A549 (cell line): ENCODE data around the gene SMIM38. TPM values are rescaled to one million over a fixed set of nuclear protein-coding genes. Genes with fewer than 3 reads are reported as not detected.

Experiments
- ATAC-seq, 2 experiments: fragments of 200-7000 bp in 1 of 2; fragments of >200 bp in 1 of 2; cut with Nextera tagmentation in 1 of 2; cut with Tn5 transposase in 1 of 2; 3 replicates each; pipeline versions ENCODE4 v1.8.0 to v1.9.1; 2018 to 2020; ENCODE audit warnings: mild to moderate bottlenecking in 1 of 2, moderate library complexity in 1 of 2
- CTCF ChIA-PET: fragments of 300-600 bp; sonication (Branson Sonifier 250); formaldehyde crosslinking; extraction: SDS; loops from one replicate; lab custom pipeline; 2021; ENCODE audit warnings: antibody characterized with exemption, inconsistent platforms; lab: Yijun Ruan, JAX
- POLR2A ChIA-PET: fragments of 350-600 bp; formaldehyde crosslinking; extraction: SDS; loops from one replicate; lab custom pipeline; 2021; ENCODE audit warnings: antibody characterized with exemption, inconsistent platforms; lab: Yijun Ruan, JAX
- DNase-seq, 2 experiments: peaks; one replicate each; pipeline versions ENCODE4 v3.0.0 to v3.0.0-alpha.2; 2011 to 2016; ENCODE audit warnings: low read depth in 1 of 2, low spot score in 1 of 2
- FAIRE-seq: peaks from 2 replicates; lab custom pipeline; 2011; peaks lifted over from hg19 to GRCh38; lab: Jason Lieb, UNC
- H3K27ac ChIP-seq, 2 experiments: fragments of >200 bp; sonication (Bioruptor Twin); formaldehyde crosslinking; 3 replicates each; pipeline ENCODE4 v1.5.1; 2016 to 2017
- H3K4me1 ChIP-seq: fragments of >200 bp; sonication (Bioruptor Twin); formaldehyde crosslinking; 3 replicates; pipeline ENCODE4 v1.6.1; 2016
- H3K4me2 ChIP-seq: fragments of >200 bp; sonication (Bioruptor Twin); formaldehyde crosslinking; 3 replicates; pipeline ENCODE4 v1.6.1; 2016
- H3K4me3 ChIP-seq: fragments of >200 bp; sonication (Bioruptor Twin); formaldehyde crosslinking; 3 replicates; pipeline ENCODE4 v1.5.1; 2016
- H3K9me3 ChIP-seq: fragments of >200 bp; sonication (Bioruptor Twin); formaldehyde crosslinking; 3 replicates; pipeline ENCODE4 v1.6.1; 2016
- CBX2 ChIP-seq: fragments of 200-600 bp; sonication (generic); IDR thresholded peaks from 2 replicates; pipeline ENCODE4 v1.6.1; 2016; ENCODE audit warnings: low read depth, mild to moderate bottlenecking, borderline replicate concordance
- CBX8 ChIP-seq: fragments of 200-600 bp; sonication (generic); IDR thresholded peaks from 2 replicates; pipeline ENCODE4 v1.6.1; 2016
- CHD4 ChIP-seq: fragments of 200-600 bp; sonication (generic); IDR thresholded peaks from 2 replicates; pipeline ENCODE4 v1.6.1; 2016; ENCODE audit warnings: antibody characterized with exemption, mild to moderate bottlenecking, borderline replicate concordance
- FOSB ChIP-seq: fragments of 250-450 bp; sonication (Bioruptor Pico); IDR thresholded peaks from 2 replicates; pipeline ENCODE4 v1.5.0; 2020; ENCODE audit warnings: mild to moderate bottlenecking, moderate library complexity
- FOXS1 ChIP-seq: fragments of 250-450 bp; sonication (Bioruptor Pico); IDR thresholded peaks from 2 replicates; pipeline ENCODE4 v1.5.0; 2020; ENCODE audit warnings: mild to moderate bottlenecking, moderate library complexity
- HOXB5 ChIP-seq: fragments of 250-450 bp; sonication (Bioruptor Pico); IDR thresholded peaks from 2 replicates; pipeline ENCODE4 v1.5.0; 2020; ENCODE audit warnings: mild to moderate bottlenecking, moderate library complexity
- JUN ChIP-seq, 2 experiments: fragments of >200 bp; sonication (Bioruptor Twin); formaldehyde crosslinking; IDR thresholded peaks; 2 replicates in 1 of 2; 3 replicates in 1 of 2; pipeline ENCODE4 v1.6.1; 2016 to 2017
- JUNB ChIP-seq: fragments of >200 bp; sonication (Bioruptor Twin); formaldehyde crosslinking; IDR thresholded peaks from 2 replicates; pipeline ENCODE4 v1.6.1; 2016
- KDM1A ChIP-seq: fragments of 200-600 bp; sonication (generic); IDR thresholded peaks from 2 replicates; pipeline ENCODE4 v1.6.1; 2016; ENCODE audit warnings: low read depth, mild to moderate bottlenecking
- MAFK ChIP-seq: fragments of 450-650 bp; IDR thresholded peaks from 2 replicates; pipeline ENCODE4 v1.6.1; 2014; ENCODE audit not compliant: partially characterized antibody
- MAZ ChIP-seq: fragments of 150-350 bp; IDR thresholded peaks from 2 replicates; pipeline ENCODE4 v1.6.1; 2014; ENCODE audit warnings: antibody characterized with exemption, low read depth, low read length, borderline replicate concordance
- MYC ChIP-seq: IDR thresholded peaks from 2 replicates; pipeline ENCODE4 v1.6.1; 2012; ENCODE audit warnings: mild to moderate bottlenecking, inconsistent platforms, low read length, improper control_type of control experiment, borderline replicate concordance
- NFE2L2 ChIP-seq: fragments of 150-350 bp; conservative IDR thresholded peaks from 2 replicates; pipeline ENCODE4 v1.6.1; 2014; ENCODE audit warnings: low read length
- PHF8 ChIP-seq: fragments of 200-600 bp; sonication (generic); IDR thresholded peaks from 2 replicates; pipeline ENCODE4 v1.6.1; 2016; ENCODE audit warnings: low read depth, mild to moderate bottlenecking, antibody characterized with exemption, moderate library complexity, borderline replicate concordance
- RNF2 ChIP-seq: fragments of 200-600 bp; sonication (generic); IDR thresholded peaks from 2 replicates; pipeline ENCODE4 v1.6.1; 2016; ENCODE audit warnings: low read depth, mild to moderate bottlenecking, antibody characterized with exemption, moderate library complexity, borderline replicate concordance
- SREBF2 ChIP-seq: fragments of 450-650 bp; IDR thresholded peaks from 2 replicates; pipeline ENCODE4 v1.6.1; 2014; ENCODE audit warnings: mild to moderate bottlenecking, moderate library complexity
- TP53 ChIP-seq: fragments of 250-450 bp; sonication (Bioruptor Pico); IDR thresholded peaks from 2 replicates; pipeline ENCODE4 v1.5.0; 2021; ENCODE audit warnings: mild to moderate bottlenecking, moderate library complexity
- ZFP36 ChIP-seq: fragments of 450-650 bp; IDR thresholded peaks from 2 replicates; pipeline ENCODE4 v1.6.1; 2014; ENCODE audit warnings: borderline replicate concordance; ENCODE audit not compliant: partially characterized antibody
- ZNF302 ChIP-seq: fragments of 250-450 bp; sonication (Bioruptor Pico); IDR thresholded peaks from 2 replicates; pipeline ENCODE4 v1.9.0; 2021; ENCODE audit warnings: inconsistent platforms, mild to moderate bottlenecking, moderate library complexity
- whole genome bisulfite sequencing: methylation state at CpG from one replicate; pipeline ENCODE4 v1.1.6; 2017; ENCODE audit errors: missing lambda C conversion rate; 5-methylcytosine and 5-hydroxymethylcytosine counted together
- polyA plus RNA-seq, 4 experiments: library from polyadenylated mRNA; depleted of rRNA in 3 of 4; stranded (reverse); fragments of >200 nt; fragmentation: RNase III in 1 of 4; extraction: RNeasy Plus Mini Kit Qiagen cat#74134 plus additional on column Dnase treatment in 1 of 4; gene quantifications; 2 replicates in 3 of 4; 3 replicates in 1 of 4; pipeline ENCODE4 v1.2.3, GENCODE V29; 2011 to 2017
- TF ChIP-seq, protein P1 (sequence below): fragments of 250-450 bp; sonication (Bioruptor Pico); IDR thresholded peaks from 2 replicates; pipeline ENCODE4 v1.5.0; 2021; ENCODE audit warnings: mild to moderate bottlenecking, moderate library complexity, borderline replicate concordance
- TF ChIP-seq, protein P2 (sequence below): fragments of 250-450 bp; sonication (Bioruptor Pico); IDR thresholded peaks from 2 replicates; pipeline ENCODE4 v1.5.0; 2020; ENCODE audit warnings: low read depth, mild to moderate bottlenecking, moderate library complexity
- TF ChIP-seq, protein P3 (sequence below): fragments of 200-600 bp; sonication (generic); IDR thresholded peaks from 2 replicates; pipeline ENCODE4 v1.6.1; 2016; ENCODE audit warnings: antibody characterized with exemption, mild to moderate bottlenecking, moderate library complexity
- TF ChIP-seq, protein P4 (sequence below): fragments of 450-650 bp; IDR thresholded peaks from 2 replicates; pipeline ENCODE4 v1.6.1; 2014; ENCODE audit warnings: antibody characterized with exemption
- TF ChIP-seq, protein P5 (sequence below): fragments of >200 bp; sonication (Bioruptor Twin); formaldehyde crosslinking; IDR thresholded peaks from 3 replicates; pipeline ENCODE4 v1.6.1; 2016

Gene SMIM38
- polyA plus RNA-seq, 2 of the 4 experiments (the other 2 are of a cell fraction): 0.05 to 0.08 TPM

DNA sequence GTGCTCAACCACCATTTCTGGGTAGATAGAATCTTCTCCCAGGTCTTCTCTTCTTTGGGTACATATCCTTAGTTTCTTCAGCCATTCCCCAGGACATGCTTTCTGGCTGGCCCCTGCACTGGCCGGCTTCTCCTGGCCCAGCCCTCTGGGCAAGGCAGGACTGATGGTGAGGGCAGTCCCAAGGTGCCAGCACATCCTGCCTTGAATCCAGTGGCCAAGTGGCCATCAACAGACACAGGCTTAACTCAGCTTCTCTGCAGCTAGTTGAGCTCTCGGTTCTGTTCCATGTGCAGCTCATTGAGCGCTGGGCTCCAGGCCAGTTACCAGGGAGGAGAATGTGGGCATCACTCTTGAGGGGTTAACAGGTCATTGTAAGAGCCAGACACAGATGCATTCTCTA, 17.6 kb downstream of the SMIM38 start:
- ATAC-seq (no peak), FAIRE-seq (no peak), DNase-seq (no peak)
- POLR2A ChIA-PET: no interaction called here
- 89% methylated on average over 3 of the region's 3 CpGs for WGBS
- no peaks in the 10 kb centered on the region for H3K9me3 ChIP-seq
- TF ChIP-seq, protein P1, sequence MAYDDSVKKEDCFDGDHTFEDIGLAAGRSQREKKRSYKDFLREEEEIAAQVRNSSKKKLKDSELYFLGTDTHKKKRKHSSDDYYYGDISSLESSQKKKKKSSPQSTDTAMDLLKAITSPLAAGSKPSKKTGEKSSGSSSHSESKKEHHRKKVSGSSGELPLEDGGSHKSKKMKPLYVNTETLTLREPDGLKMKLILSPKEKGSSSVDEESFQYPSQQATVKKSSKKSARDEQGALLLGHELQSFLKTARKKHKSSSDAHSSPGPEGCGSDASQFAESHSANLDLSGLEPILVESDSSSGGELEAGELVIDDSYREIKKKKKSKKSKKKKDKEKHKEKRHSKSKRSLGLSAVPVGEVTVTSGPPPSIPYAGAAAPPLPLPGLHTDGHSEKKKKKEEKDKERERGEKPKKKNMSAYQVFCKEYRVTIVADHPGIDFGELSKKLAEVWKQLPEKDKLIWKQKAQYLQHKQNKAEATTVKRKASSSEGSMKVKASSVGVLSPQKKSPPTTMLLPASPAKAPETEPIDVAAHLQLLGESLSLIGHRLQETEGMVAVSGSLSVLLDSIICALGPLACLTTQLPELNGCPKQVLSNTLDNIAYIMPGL (CRISPR knock-in tag): no peak
- TF ChIP-seq, protein P2, sequence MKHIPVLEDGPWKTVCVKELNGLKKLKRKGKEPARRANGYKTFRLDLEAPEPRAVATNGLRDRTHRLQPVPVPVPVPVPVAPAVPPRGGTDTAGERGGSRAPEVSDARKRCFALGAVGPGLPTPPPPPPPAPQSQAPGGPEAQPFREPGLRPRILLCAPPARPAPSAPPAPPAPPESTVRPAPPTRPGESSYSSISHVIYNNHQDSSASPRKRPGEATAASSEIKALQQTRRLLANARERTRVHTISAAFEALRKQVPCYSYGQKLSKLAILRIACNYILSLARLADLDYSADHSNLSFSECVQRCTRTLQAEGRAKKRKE (CRISPR knock-in tag): no peak
- no peak for TF ChIP-seq MAZ
- no peak for TF ChIP-seq ZFP36
- TF ChIP-seq, protein P3, sequence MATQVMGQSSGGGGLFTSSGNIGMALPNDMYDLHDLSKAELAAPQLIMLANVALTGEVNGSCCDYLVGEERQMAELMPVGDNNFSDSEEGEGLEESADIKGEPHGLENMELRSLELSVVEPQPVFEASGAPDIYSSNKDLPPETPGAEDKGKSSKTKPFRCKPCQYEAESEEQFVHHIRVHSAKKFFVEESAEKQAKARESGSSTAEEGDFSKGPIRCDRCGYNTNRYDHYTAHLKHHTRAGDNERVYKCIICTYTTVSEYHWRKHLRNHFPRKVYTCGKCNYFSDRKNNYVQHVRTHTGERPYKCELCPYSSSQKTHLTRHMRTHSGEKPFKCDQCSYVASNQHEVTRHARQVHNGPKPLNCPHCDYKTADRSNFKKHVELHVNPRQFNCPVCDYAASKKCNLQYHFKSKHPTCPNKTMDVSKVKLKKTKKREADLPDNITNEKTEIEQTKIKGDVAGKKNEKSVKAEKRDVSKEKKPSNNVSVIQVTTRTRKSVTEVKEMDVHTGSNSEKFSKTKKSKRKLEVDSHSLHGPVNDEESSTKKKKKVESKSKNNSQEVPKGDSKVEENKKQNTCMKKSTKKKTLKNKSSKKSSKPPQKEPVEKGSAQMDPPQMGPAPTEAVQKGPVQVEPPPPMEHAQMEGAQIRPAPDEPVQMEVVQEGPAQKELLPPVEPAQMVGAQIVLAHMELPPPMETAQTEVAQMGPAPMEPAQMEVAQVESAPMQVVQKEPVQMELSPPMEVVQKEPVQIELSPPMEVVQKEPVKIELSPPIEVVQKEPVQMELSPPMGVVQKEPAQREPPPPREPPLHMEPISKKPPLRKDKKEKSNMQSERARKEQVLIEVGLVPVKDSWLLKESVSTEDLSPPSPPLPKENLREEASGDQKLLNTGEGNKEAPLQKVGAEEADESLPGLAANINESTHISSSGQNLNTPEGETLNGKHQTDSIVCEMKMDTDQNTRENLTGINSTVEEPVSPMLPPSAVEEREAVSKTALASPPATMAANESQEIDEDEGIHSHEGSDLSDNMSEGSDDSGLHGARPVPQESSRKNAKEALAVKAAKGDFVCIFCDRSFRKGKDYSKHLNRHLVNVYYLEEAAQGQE: no peak
- TF ChIP-seq JUNB: no peak
- no peak for TF ChIP-seq FOSB (CRISPR knock-in tag)
- no peak for TF ChIP-seq PHF8
- no peak for TF ChIP-seq TP53 (CRISPR knock-in tag)
- no peak for TF ChIP-seq CBX8
- TF ChIP-seq CBX2: no peak
- no peak for TF ChIP-seq SREBF2
- no peak for TF ChIP-seq RNF2
- TF ChIP-seq JUN (IDR thresholded peaks at IDR 0.05): no peak
- no peak for TF ChIP-seq ZNF302
- TF ChIP-seq, protein P4, sequence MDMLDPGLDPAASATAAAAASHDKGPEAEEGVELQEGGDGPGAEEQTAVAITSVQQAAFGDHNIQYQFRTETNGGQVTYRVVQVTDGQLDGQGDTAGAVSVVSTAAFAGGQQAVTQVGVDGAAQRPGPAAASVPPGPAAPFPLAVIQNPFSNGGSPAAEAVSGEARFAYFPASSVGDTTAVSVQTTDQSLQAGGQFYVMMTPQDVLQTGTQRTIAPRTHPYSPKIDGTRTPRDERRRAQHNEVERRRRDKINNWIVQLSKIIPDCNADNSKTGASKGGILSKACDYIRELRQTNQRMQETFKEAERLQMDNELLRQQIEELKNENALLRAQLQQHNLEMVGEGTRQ: no peak
- no peak for TF ChIP-seq HOXB5 (CRISPR knock-in tag)
- H3K27ac ChIP-seq: no peak overlapping the region
- H3K4me3 ChIP-seq: no peak overlapping the region
- peaks cover 3% of the 10 kb centered on the region; the same call in 2 of the 3 replicates for H3K4me1 ChIP-seq
- no peak overlapping the region for H3K4me2 ChIP-seq
- CTCF ChIA-PET: interaction anchor here (0.6 to 1.4 kb wide), 3 partner anchors 27 to 966 kb away, joined by 3 read pairs; no protein-coding TSS in a partner anchor

DNA sequence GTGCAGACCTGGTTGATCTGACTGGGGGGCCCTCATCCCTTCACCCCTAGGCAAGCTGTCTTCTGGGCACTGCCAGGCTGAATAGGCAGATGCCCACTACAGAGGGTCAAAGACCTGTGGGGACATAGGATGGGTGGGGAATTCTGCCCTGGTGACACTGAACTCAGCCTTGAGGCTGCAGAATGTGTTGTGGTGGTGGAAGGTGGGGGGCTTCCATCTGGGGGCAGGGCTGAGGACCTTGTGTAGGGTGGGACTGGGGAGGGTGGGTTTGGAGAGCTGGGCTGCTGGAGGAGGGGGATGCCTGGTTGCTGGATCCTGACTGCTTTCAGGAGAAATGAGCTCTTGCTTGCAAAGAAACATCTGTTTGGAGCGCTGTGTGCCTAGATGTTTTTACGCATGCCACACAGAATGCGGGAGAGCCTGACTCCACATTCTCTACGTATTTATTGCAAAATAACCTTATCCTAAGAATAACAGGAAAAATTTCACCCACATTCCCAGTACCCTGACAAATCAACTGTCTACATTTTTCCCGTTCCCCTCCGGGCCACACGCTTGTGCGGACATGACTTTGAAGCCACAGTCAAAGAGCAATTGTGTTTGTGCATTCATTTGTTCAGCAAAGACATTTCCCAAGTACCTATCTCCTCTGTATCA, 18.3 kb downstream of the SMIM38 start:
- FAIRE-seq: no peak
- ATAC-seq: no peak
- no peak for DNase-seq
- Histone ChIP-seq H3K27ac (no peak overlapping the region), H3K4me2 (no peak overlapping the region), H3K4me3 (no peak overlapping the region), H3K9me3 (no peaks in the 10 kb centered on the region), H3K4me1 (no peaks in the 10 kb centered on the region)
- CTCF ChIA-PET: interaction anchor here (1.2 to 1.4 kb wide), 2 partner anchors 26 to 470 kb away, joined by 3 read pairs; no protein-coding TSS in a partner anchor
- POLR2A ChIA-PET: no interaction called here
- WGBS: 88% methylated on average over 8 of the region's 8 CpGs
- TF ChIP-seq KDM1A: no peak
- TF ChIP-seq MAFK: no peak
- no peak for TF ChIP-seq CHD4
- TF ChIP-seq RNF2: no peak
- TF ChIP-seq CBX8: no peak
- no peak for TF ChIP-seq CBX2
- TF ChIP-seq, protein P5, sequence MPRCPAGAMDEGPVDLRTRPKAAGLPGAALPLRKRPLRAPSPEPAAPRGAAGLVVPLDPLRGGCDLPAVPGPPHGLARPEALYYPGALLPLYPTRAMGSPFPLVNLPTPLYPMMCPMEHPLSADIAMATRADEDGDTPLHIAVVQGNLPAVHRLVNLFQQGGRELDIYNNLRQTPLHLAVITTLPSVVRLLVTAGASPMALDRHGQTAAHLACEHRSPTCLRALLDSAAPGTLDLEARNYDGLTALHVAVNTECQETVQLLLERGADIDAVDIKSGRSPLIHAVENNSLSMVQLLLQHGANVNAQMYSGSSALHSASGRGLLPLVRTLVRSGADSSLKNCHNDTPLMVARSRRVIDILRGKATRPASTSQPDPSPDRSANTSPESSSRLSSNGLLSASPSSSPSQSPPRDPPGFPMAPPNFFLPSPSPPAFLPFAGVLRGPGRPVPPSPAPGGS: no peak
- TF ChIP-seq NFE2L2: no peak
- TF ChIP-seq FOXS1 (CRISPR knock-in tag): no peak
- TF ChIP-seq, protein P1 (CRISPR knock-in tag): no peak
- no peak for TF ChIP-seq MYC
